Vagina (tissue), 2 donors: ENCODE measurements around the gene C1QC.
"Not testable (repeated sequence)": the region's sequence is repeated elsewhere in the genome, so short reads cannot be mapped to it uniquely, and the experiment has no call there.

Experiments
- POLR2A ChIP-seq, 2 donors: fragments of 450-650 bp; IDR thresholded peaks; one replicate each; pipeline ENCODE4 v1.6.1; 2017; ENCODE audit warnings: antibody characterized with exemption in 2 of 2, mild to moderate bottlenecking in 2 of 2, moderate library complexity in 2 of 2
- TF ChIP-seq, protein P1 (sequence below), 3 experiments: fragments of 450-650 bp in 2 of 3; fragments of 200-600 bp in 1 of 3; sonication (generic) in 1 of 3; IDR thresholded peaks; one replicate each; pipeline ENCODE4 v1.5.1; 2017 to 2019; ENCODE audit warnings: antibody characterized with exemption in 3 of 3, mild to moderate bottlenecking in 2 of 3, moderate library complexity in 2 of 3

DNA sequence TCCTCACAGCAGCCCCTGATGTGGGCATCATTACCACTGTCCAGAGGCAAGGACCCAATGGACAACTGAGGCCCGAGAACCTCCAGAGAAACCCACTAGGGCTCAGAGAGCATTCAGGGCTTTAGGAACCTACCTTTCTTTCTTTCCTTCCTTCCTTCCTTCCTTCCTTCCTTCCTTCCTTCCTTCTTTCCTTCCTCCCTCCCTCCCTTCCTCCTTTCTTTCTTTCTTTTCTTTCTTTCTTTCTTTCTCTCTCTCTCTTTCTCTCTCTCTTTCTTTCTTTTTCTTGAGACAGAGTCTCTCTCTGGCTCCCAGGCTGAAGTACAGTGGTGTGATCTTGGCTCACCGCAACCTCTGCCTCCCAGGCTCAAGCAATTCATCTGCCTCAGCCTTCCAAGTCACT lies 25.4 kb downstream of the C1QC start:
- TF ChIP-seq POLR2A (IDR thresholded peaks at IDR 0.05) = not testable (repeated sequence)
- TF ChIP-seq, protein P1, sequence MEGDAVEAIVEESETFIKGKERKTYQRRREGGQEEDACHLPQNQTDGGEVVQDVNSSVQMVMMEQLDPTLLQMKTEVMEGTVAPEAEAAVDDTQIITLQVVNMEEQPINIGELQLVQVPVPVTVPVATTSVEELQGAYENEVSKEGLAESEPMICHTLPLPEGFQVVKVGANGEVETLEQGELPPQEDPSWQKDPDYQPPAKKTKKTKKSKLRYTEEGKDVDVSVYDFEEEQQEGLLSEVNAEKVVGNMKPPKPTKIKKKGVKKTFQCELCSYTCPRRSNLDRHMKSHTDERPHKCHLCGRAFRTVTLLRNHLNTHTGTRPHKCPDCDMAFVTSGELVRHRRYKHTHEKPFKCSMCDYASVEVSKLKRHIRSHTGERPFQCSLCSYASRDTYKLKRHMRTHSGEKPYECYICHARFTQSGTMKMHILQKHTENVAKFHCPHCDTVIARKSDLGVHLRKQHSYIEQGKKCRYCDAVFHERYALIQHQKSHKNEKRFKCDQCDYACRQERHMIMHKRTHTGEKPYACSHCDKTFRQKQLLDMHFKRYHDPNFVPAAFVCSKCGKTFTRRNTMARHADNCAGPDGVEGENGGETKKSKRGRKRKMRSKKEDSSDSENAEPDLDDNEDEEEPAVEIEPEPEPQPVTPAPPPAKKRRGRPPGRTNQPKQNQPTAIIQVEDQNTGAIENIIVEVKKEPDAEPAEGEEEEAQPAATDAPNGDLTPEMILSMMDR (IDR thresholded peaks at IDR 0.05) = not testable (repeated sequence)
